Cerebellar nuclear complex (tissue), 1 donor: ENCODE data around the gene FARSB.

ENCODE experiments used
- DNase-seq, 2 experiments: peaks; one replicate each; lab custom pipeline; 2025; lab: John Stamatoyannopoulos, UW

The FARSB gene

DNA sequence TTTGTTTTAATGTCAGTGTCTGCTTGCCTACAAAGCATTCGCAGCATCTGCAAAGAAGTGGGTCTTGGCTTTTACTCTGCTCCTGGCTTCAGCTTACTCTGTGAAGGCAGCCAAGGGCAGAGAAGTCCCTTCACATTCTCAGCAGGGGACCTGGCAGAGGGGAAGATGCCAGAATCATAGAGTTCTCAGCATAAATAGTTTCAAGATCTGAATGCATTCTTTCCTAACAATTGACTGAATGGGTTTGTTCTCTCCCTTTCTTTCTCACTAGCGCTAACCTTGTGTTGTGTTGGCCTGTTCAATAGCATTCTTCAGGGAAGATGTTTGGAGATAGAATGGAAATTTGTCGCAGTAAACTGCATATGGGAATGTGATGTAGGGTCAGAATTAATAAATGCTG lies 106.9 kb downstream of the FARSB start:
- peak; percentile 24 to 56 for DNase-seq

DNA sequence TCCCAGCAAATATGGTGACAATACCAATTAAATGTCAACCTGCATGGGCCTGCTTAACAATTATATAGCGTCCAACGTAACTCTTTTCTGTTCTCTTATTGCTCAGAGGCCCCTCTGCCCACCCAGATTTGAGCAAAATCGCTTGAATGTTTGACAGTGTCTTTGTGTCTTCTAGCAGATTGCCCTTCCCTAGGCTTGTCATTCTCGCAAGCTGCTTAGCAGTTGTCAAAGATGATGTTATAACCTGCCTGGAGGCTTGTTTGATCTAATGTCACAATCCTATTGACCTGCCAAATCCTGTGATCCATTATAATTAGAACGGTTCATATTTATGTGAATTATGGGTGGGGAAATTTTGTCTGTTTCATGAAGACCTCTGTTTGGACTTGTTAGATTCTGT lies 108.8 kb downstream of the FARSB start:
- DNase-seq: no peak

DNA sequence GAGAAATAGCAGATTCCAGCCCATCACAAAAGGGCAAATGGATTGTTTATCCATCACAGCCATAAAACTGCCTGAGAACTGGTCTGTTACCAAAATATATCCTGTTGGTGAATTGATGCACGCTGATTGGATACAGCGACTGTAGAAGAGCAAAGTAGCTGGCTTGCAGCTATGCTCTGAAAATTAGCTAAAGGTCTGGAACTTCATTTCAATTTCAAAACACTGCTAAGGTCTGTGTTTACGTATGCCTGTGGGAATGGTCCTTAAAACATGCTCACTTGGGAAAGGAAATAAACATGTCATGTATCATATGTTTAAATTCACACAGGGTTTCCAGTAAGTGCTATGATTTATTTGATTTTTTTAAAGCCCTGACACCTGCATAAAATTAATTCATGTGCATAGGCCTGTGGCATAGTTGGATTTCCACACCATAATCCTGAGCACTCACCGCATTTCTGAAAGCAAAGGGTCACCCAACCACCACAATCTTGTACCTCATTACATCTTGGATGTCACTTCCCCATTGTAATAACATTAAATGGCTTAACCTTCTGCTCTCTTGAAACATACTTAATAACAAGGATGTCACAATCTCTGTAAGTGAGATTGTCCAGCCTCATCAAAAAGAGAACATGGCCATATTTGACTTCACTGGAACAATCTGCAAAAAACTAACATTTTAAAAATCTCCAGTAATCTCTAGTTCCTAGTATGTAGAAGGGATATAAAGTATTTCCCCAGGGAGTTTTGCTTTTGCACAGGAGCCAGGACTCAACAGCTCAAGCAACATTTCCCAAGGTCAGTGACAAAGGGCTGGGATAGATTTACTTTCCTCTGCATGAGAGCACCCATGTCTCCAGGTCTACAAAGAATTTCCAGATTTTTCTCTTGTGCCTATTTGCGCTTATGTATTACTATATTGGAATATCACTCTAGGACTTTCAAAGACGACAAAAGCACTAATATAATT lies 109.8 kb downstream of the FARSB start:
- DNase-seq: no peak

DNA sequence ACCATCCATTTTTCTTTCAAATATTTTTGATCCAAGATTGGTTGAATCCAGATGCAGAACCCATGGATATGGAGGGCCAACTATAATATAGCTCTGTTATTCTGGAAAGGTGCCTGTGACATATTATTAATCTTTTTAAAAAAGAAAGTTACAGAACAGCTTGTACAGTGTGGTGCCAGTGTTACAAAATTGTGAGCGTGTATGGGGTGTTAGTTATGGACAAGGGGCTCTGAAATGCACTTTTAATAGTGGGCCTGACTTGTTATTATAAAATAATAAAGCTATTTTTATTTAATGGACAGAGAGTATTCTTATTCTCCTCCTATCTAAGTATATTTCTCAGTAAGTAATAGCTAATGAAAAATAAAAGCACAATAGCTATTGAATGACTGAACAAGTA lies 111.2 kb downstream of the FARSB start:
- DNase-seq: no peak

DNA sequence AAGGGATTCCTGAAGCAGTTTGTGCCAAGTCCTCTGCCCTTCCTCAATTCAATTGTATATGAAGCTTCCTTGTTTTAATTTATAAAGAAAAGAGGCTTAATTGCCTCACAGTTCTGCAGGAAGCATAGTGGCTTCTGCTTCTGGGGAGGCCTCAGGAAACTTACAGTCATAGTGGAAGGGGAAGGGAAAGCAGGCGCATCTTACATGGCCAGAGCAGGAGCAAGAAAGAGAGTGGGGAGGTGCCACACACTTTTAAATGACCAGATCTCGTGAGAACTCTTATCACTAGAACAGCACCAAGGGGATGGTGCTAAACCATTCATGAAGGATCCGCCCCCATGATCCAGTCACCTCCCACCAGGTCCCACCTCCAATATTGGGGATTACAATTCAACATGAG lies 117.4 kb downstream of the FARSB start:
- DNase-seq: no peak

DNA sequence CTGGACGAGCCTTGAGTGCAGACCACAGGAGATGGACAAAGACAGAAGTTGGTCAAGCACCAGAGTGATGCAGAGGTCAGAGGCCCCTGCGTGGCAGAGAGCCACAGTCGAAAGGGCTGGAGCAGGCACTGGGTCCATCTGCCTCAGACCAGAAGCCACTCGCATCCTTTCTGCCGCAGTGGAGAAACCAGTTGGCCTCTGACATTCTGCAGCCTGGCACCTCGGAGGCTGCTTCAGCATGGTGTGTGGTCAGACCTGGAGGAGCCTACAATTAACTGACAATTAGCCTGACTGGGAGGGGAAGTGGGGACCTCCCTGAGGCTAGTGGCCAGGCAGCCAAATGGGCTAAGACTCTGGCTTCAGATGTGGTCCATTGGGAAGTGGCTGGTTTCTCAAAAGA lies 120.4 kb downstream of the FARSB start:
- no peak for DNase-seq

DNA sequence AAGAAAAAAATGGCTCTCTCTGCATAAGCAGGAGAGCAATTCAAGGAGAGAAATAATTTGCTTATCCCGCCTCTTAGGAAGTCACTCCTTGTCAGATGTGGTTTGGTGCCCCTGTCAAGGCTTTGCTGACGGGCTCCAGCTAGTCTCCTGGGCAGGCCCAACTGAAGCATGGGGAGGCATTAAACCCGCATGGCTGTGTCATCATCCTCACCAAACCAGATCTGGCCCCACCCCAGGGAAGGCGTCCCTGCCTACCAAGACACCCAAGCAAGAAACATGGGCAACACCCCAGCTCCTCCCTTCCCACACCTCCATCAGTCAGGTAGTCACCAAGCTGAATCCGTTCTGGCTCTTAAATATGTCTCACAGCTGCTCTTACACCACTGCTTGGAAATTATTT lies 123.6 kb downstream of the FARSB start:
- no peak for DNase-seq

DNA sequence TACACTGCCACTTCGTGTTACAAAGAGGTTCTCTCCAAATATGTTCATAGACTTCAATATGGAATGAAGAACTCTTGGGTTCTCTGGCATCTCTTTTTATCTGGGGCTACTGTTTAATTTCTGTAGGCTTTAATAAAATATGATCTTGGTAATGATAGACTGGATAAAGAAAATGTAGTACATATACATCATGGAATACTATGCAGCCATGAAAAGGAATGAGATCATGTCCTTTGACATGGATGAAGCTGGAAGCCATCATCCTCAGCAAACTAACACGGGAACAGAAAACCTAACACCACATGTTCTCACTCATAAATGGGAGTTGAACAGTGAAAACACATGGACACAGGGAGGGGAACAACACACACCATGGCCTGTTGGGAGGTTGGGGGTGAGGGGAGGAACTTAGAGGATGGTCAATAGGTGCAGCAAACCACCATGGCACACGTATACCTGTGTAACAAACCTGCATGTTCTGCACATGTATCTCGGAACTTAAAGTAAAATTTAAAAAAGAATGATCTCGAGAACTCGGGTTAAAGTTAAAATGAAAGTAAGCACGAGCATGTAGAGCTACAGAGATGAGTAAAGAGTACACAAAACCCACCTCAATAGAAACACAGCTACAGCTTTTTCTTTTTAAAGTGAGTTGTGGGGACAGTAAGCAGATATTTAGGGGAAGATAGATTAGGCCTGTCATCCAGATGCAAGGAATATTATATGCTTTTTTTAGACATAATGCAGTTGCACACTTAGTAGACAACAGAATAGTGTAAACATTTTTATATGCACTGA lies 129.2 kb downstream of the FARSB start:
- no peak for DNase-seq

DNA sequence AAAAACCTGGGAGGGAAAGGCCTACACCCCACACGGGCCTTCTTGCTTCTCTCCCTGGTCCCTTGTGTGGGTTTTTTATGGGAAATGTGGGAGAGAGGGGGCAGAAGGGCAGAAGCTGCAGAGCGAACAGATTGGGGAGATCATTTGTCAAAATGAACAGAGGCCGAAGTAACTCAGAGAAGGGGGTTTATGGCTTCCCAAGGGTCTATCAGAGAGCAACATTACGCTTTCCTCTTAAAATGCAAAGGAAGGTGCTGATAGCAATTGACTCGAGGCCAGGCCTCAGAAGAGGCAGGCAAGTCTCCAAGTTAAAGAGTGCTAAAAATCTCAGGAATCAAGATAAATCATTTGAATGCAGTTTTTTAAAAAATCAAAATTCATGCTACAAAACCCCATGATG lies 130.1 kb downstream of the FARSB start:
- no peak for DNase-seq

DNA sequence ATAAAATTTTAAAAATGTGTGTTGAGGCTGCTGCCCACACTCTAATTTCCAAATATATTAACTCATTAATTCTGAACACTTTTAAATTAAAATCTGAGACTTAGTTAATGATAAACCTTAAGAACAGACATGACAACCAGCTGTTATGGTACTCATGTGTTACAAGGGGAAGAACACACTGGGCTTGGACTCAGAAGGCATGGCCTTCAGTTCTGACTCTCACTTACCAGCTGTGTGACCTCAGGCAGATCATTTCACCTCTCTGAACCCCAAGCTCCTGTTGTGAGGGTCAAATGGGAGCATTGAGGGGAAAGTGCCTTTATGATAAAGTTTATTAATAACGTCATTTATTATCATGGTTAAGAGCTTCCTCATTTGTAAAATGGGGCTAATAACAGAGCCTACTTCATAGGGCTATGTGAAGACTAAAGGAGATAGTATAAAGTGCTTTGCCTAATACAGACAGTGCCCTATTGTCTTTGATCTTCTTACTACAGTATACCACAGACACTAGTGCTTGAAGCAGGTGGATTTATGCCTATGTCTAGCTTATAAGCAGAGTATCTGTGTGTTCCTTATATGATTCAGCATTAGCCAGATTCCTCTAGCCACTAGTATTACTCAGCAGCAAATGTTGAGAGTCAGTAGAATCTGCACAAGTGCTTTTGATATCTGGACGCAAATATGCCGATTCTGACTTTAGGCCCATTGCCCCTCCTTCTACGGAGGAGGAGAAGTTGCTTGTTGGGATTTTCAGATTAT lies 131.9 kb downstream of the FARSB start:
- DNase-seq: no peak

DNA sequence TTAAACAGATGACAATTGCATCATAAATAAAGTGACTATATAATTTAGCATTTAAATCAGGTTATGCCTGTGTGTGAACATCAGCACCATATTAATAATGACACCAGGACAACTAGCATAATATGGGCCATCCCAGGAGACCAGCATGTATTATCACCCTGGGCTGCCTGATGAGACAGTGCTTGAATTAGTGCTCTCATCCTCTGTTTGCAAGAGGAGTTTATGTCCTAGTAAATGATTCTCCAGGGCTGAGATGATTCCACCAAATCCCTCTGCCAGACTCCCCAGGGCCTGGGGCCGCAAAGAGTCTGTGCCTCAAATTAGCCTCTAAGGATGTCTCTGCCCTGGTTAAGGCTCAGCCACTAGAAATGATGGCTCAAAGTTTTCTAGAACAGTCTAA lies 133.8 kb downstream of the FARSB start:
- no peak for DNase-seq

DNA sequence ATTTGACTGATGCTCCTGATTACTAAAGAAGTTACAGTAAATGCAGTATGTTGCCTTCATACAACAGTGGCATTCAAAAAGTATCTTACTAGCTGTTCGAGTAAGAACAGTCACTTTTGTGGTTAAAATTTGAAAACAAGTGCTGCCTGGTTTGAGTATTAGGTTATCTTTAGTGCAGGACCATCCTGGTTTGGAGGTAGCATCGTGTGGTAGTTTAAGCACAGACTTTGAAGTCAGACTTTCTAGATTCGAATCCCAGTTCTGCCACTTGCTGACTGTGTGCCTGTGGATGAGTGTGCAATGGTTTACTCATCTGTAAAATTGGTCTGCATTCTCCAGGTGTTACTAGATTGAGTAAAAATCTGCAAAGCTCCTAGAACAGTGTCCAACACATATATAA lies 134.8 kb downstream of the FARSB start:
- no peak for DNase-seq
